ENCODE measurements around the gene AIMP2.
"Not testable (repeated sequence)": the region's sequence is repeated elsewhere in the genome, so short reads cannot be mapped to it uniquely, and the experiment has no call there.

Gene AIMP2

DNA sequence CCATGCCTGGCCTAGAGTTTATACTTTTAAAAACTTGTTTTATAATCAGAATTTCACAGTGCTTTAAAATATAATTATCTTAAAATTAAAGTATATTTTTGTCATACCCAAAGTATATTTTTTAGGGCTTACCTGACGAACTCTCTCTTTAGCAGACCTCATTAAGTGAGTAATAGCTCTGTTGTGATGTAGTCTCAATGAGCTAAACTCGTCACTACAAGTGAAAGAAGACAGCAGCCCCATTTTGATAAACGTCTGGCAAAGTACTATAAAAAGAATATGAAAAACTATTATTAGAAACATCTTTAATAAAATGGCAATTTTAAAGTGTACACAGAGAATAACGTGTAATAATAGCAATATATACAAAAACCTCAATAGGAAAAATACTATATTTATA is 40.7 kb downstream of the AIMP2 start:
- Histone ChIP-seq H3K9ac (ENCODE audit: low read depth in 1 of 2, low read length in 2 of 2) (no peak overlapping the region), H3K36me3 (ENCODE audit: control insufficient read depth in 2 of 2, insufficient read depth in 2 of 2, low read length in 2 of 2) (peaks cover 19 to 56% of the 10 kb centered on the region in 2 donors), H3K27ac (ENCODE audit: low read depth in 2 of 2, low read length in 2 of 2) (no peak overlapping the region), H3K4me1 (ENCODE audit: control insufficient read depth in 2 of 2, insufficient read depth in 2 of 2, low read length in 2 of 2) (no peaks in the 10 kb centered on the region), H3K27me3 (ENCODE audit: control insufficient read depth in 2 of 2, insufficient read depth in 2 of 2, low read length in 2 of 2) (no peaks in the 10 kb centered on the region), H3K9me3 (ENCODE audit: control insufficient read depth in 2 of 2, low read length in 2 of 2) (no peaks in the 10 kb centered on the region), H3K4me3 (ENCODE audit: low read length in 2 of 2) (no peak overlapping the region)

- not testable (repeated sequence) for H3K27ac ChIP-seq (ENCODE audit: low read depth in 2 of 2, low read length in 2 of 2); H3K4me1 ChIP-seq (ENCODE audit: control insufficient read depth in 2 of 2, insufficient read depth in 2 of 2, low read length in 2 of 2); H3K4me3 ChIP-seq (ENCODE audit: low read length in 2 of 2); H3K9me3 ChIP-seq (ENCODE audit: control insufficient read depth in 2 of 2, low read length in 2 of 2); H3K27me3 ChIP-seq (ENCODE audit: control insufficient read depth in 2 of 2, insufficient read depth in 2 of 2, low read length in 2 of 2); H3K9ac ChIP-seq (ENCODE audit: low read depth in 1 of 2, low read length in 2 of 2)
- H3K36me3 ChIP-seq (ENCODE audit: control insufficient read depth in 2 of 2, insufficient read depth in 2 of 2, low read length in 2 of 2) = peaks cover 12 to 44% of the 10 kb centered on the region in 2 donors
Observed at GRCh38 chr7:6051185-6051584, 42.1 kb downstream of the AIMP2 start.

DNA sequence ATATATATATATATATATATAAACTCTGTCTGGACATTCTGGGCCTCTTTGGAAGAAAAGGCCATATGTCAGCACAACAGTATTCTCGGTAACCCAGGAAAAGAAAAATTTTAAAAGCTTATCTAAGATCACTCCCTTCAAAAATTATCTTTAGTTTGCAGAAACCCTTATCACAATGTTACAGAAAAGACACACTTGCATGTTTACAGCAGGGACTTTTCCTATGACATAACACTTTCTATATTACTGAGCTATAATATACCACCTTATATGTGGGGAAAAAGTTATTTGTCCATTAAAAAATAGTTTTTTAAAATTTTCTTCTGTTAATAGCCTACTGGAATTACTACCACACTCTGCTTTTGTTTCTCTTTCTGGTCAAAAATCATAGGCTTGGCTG is 47.5 kb downstream of the AIMP2 start:
- Histone ChIP-seq H3K36me3 (ENCODE audit: control insufficient read depth in 2 of 2, insufficient read depth in 2 of 2, low read length in 2 of 2) (peaks cover 0 to 12% of the 10 kb centered on the region in 2 donors), H3K4me1 (ENCODE audit: control insufficient read depth in 2 of 2, insufficient read depth in 2 of 2, low read length in 2 of 2) (peaks cover 4 to 10% of the 10 kb centered on the region in 2 donors), H3K27ac (ENCODE audit: low read depth in 2 of 2, low read length in 2 of 2) (no peak overlapping the region), H3K9me3 (ENCODE audit: control insufficient read depth in 2 of 2, low read length in 2 of 2) (no peaks in the 10 kb centered on the region), H3K27me3 (ENCODE audit: control insufficient read depth in 2 of 2, insufficient read depth in 2 of 2, low read length in 2 of 2) (no peaks in the 10 kb centered on the region), H3K9ac (ENCODE audit: low read depth in 1 of 2, low read length in 2 of 2) (no peak overlapping the region), H3K4me3 (ENCODE audit: low read length in 2 of 2) (no peak overlapping the region)

DNA sequence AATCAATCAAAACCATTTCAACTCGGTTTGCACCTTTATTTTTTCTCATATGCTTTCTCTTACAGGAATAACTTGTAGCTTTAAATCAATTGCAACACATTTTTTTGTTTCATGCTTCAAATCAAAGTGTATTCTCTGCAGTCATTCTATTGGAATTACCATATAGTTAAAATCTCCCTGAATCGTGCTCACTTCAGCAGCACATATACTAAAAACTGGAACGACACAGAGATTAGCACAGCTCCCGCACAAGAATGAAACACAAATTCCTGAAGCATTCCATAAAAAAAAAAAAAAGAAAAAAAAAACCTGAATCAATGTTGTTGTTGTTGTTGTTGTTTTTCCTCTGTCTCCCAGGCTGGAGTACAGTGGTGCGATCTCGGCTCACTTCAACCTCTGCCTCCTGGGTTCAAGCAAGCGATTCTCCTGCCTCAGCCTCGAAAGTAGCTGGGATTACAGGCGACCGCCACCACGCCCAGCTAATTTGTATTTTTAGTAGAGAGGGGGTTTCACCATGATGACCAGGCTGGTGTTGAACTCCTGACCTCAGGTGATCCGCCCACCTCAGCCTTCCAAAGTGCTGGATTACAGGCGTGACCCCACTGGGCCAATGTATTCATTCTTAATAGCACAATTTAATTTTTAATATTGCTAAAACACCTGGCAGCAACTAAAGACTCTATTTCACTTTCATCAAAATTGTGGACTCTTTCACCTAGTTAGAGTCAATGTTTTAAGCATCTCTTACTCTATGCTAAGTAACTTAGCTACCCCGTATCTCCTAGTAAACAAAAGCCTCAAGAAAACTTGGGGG is 48.5 kb downstream of the AIMP2 start:
- Histone ChIP-seq H3K4me3 (ENCODE audit: low read length in 2 of 2) (peak overlapping the region; percentile 80 to 88), H3K9me3 (ENCODE audit: control insufficient read depth in 2 of 2, low read length in 2 of 2) (no peaks in the 10 kb centered on the region), H3K27me3 (ENCODE audit: control insufficient read depth in 2 of 2, insufficient read depth in 2 of 2, low read length in 2 of 2) (no peaks in the 10 kb centered on the region), H3K9ac (ENCODE audit: low read depth in 1 of 2, low read length in 2 of 2) (peak overlapping the region; percentile 2 to 93), H3K4me1 (ENCODE audit: control insufficient read depth in 2 of 2, insufficient read depth in 2 of 2, low read length in 2 of 2) (peaks cover 4 to 10% of the 10 kb centered on the region in 2 donors), H3K36me3 (ENCODE audit: control insufficient read depth in 2 of 2, insufficient read depth in 2 of 2, low read length in 2 of 2) (peaks cover 0 to 12% of the 10 kb centered on the region in 2 donors), H3K27ac (ENCODE audit: low read depth in 2 of 2, low read length in 2 of 2) (no peak overlapping the region)

DNA sequence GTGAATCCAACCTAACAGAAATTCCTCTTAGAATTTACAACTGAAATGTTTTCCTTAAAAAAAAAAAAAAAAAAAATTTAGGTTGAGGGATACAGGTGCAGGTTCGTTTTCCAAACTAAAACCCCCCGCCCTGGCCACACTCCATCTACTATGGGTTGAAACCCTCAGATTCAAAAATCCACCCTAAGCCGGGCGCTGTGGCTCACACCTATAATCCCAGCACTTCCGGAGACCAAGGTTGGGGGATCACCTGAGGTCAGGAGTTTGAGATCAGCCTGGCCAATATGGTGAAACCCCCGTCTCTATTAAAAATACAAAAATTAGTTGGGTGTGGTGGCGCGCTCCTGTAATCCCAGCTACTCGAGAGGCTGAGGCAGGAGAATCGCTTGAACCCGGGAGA is 50.9 kb downstream of the AIMP2 start:
- not testable (repeated sequence) for H3K4me1 ChIP-seq (ENCODE audit: control insufficient read depth in 2 of 2, insufficient read depth in 2 of 2, low read length in 2 of 2); H3K9ac ChIP-seq (ENCODE audit: low read depth in 1 of 2, low read length in 2 of 2); H3K9me3 ChIP-seq (ENCODE audit: control insufficient read depth in 2 of 2, low read length in 2 of 2); H3K27ac ChIP-seq (ENCODE audit: low read depth in 2 of 2, low read length in 2 of 2); H3K4me3 ChIP-seq (ENCODE audit: low read length in 2 of 2); H3K27me3 ChIP-seq (ENCODE audit: control insufficient read depth in 2 of 2, insufficient read depth in 2 of 2, low read length in 2 of 2); H3K36me3 ChIP-seq (ENCODE audit: control insufficient read depth in 2 of 2, insufficient read depth in 2 of 2, low read length in 2 of 2)

- Histone ChIP-seq H3K4me3 (ENCODE audit: low read length in 2 of 2) (no peak overlapping the region), H3K9me3 (ENCODE audit: control insufficient read depth in 2 of 2, low read length in 2 of 2) (no peaks in the 10 kb centered on the region), H3K4me1 (ENCODE audit: control insufficient read depth in 2 of 2, insufficient read depth in 2 of 2, low read length in 2 of 2) (peaks cover 0 to 2% of the 10 kb centered on the region in 2 donors), H3K27me3 (ENCODE audit: control insufficient read depth in 2 of 2, insufficient read depth in 2 of 2, low read length in 2 of 2) (no peaks in the 10 kb centered on the region), H3K36me3 (ENCODE audit: control insufficient read depth in 2 of 2, insufficient read depth in 2 of 2, low read length in 2 of 2) (no peaks in the 10 kb centered on the region), H3K9ac (ENCODE audit: low read depth in 1 of 2, low read length in 2 of 2) (no peak overlapping the region), H3K27ac (ENCODE audit: low read depth in 2 of 2, low read length in 2 of 2) (no peak overlapping the region)
Observed at GRCh38 chr7:6071406-6071805, 62.3 kb downstream of the AIMP2 start.

Measured in mucosa of rectum (tissue), 2 donors.